ENCODE measurements around the gene ZSCAN21.

ZSCAN21 gene

DNA sequence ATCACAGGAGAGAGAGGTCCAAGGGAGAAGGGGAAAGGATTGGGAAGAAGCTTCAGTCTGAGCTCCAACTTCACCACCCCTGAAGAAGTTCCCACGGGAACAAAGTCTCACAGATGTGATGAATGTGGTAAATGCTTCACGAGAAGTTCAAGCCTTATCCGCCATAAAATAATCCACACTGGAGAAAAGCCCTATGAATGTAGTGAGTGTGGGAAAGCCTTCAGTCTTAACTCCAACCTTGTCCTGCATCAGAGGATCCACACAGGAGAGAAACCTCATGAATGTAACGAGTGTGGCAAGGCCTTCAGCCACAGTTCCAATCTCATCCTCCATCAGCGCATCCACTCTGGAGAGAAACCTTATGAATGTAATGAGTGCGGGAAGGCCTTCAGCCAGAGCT, 16.0 kb upstream of the ZSCAN21 start:
- Histone ChIP-seq H3K36me3 (ENCODE audit: insufficient read depth, low read length) (peaks cover 73% of the 10 kb centered on the region), H3K27me3 (ENCODE audit: control insufficient read depth, insufficient read depth, low read length) (no peaks in the 10 kb centered on the region), H3K9me3 (replicated peaks; ENCODE audit: low read length) (no peaks in the 10 kb centered on the region), H3K4me3 (ENCODE audit: low read length) (no peak overlapping the region), H3K4me1 (ENCODE audit: control insufficient read depth, insufficient read depth, low read length) (peaks cover 28% of the 10 kb centered on the region), H3K9ac (ENCODE audit: low read depth, low read length) (no peak overlapping the region), H3K4me2 (ENCODE audit: low read length) (no peak overlapping the region)

DNA sequence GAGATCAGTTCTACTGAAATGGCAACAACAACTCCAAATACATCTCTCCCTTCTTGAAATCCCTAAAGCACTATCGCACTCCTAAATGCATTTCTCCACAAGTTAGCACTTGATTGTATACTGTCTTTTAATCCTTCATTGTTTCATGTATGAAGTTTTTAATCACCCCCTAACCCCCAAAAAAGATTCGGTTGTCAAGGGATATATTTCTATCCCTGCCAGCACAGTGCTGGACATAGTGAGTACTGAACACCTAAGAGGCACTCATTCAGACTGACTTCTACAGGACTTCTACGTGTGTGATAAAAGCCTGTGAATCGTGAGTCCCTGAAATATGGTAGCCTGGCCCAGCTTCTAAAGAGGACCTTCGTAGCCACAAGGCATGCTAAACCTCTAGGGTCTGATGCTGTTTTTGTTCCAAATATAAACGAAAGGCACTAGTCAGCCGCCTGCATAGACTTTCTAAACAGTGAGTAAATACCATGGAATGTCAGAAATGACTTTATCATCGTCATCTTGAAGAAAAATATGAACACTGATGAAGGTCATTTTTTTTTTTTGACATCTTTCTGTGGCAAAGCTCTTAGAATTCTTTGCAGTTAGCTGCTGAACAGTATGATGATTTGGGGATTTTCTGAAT, 14.6 kb upstream of the ZSCAN21 start:
- H3K9ac ChIP-seq (ENCODE audit: low read depth, low read length): peak overlapping the region; percentile 83
- no peaks in the 10 kb centered on the region for H3K9me3 ChIP-seq (replicated peaks; ENCODE audit: low read length)
- H3K4me1 ChIP-seq (ENCODE audit: control insufficient read depth, insufficient read depth, low read length): peaks cover 28% of the 10 kb centered on the region
- H3K27me3 ChIP-seq (ENCODE audit: control insufficient read depth, insufficient read depth, low read length): no peaks in the 10 kb centered on the region
- H3K4me3 ChIP-seq (ENCODE audit: low read length): peak overlapping the region; percentile 0
- peaks cover 61% of the 10 kb centered on the region for H3K36me3 ChIP-seq (ENCODE audit: insufficient read depth, low read length)
- peak overlapping the region; percentile 51 for H3K4me2 ChIP-seq (ENCODE audit: low read length)

DNA sequence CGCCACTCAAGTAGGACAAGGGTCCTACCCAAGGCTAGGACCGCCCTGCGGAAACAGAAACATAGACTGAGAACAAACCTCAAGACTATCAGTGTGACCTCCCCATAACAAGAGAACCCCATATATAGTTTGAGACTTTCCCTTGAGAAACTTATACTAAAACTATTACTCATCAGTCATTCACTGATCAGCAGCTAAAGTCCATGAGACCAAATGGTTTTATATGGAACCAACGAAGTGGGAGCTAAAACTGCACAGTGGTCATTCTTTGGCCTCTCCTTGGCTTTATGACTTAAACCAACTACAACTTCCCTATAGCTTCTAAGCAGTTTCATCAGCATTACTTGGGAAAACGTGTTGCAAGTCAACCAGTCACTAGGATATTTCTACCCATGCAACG, 13.7 kb upstream of the ZSCAN21 start:
- no peaks in the 10 kb centered on the region for H3K9me3 ChIP-seq (replicated peaks; ENCODE audit: low read length)
- H3K27me3 ChIP-seq (ENCODE audit: control insufficient read depth, insufficient read depth, low read length): no peaks in the 10 kb centered on the region
- H3K36me3 ChIP-seq (ENCODE audit: insufficient read depth, low read length): peaks cover 52% of the 10 kb centered on the region
- peak overlapping the region; percentile 46 for H3K4me3 ChIP-seq (ENCODE audit: low read length)
- H3K4me2 ChIP-seq (ENCODE audit: low read length): peak overlapping the region; percentile 63
- H3K9ac ChIP-seq (ENCODE audit: low read depth, low read length): peak overlapping the region; percentile 83
- peaks cover 33% of the 10 kb centered on the region for H3K4me1 ChIP-seq (ENCODE audit: control insufficient read depth, insufficient read depth, low read length)

DNA sequence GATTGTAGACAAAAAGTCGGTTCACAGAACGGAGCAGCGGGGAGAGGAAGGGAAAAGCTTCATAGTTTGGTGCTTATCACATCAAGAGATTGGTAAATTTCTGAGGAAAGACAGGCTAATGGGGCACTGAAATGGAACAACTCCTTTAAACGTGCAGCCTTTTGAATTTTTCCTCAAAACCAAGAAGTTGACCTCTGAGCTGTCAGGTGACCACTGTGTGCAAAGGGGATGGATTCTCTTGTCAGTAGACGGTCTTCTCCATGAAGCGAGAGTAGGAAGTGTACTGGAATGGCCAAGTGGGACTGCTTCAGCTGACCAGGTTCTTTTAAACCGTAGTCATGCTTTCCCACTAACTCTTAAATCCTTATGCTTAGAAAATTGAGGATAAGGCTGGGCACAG, 11.2 kb upstream of the ZSCAN21 start:
- no peak overlapping the region for H3K9ac ChIP-seq (ENCODE audit: low read depth, low read length)
- H3K9me3 ChIP-seq (replicated peaks; ENCODE audit: low read length): no peaks in the 10 kb centered on the region
- H3K4me2 ChIP-seq (ENCODE audit: low read length): no peak overlapping the region
- H3K27me3 ChIP-seq (ENCODE audit: control insufficient read depth, insufficient read depth, low read length): no peaks in the 10 kb centered on the region
- H3K4me3 ChIP-seq (ENCODE audit: low read length): no peak overlapping the region
- H3K36me3 ChIP-seq (ENCODE audit: insufficient read depth, low read length): peaks cover 35% of the 10 kb centered on the region
- peaks cover 42% of the 10 kb centered on the region for H3K4me1 ChIP-seq (ENCODE audit: control insufficient read depth, insufficient read depth, low read length)

DNA sequence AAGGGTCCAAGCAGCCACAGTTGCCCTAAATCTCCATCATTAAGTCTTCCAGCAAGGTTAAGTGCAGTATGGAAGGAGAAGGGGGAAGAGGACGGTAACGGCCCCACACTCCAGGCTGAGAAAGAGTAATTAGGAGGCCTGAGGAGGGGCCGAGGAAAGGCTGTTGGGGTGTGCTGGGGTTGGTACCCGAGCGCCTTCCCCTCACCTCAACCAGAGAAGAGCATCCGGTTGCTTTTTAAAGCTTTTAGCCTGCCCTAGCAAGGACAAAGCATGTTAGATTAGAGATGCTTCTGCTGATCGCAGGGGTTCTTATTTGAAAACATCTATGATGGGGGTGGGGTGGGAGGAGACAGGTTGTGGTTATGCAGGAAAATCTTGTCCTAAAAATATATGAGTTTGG, 9.0 kb upstream of the ZSCAN21 start:
- Histone ChIP-seq H3K27me3 (ENCODE audit: control insufficient read depth, insufficient read depth, low read length) (no peaks in the 10 kb centered on the region), H3K4me3 (ENCODE audit: low read length) (no peak overlapping the region), H3K9me3 (replicated peaks; ENCODE audit: low read length) (no peaks in the 10 kb centered on the region), H3K4me1 (ENCODE audit: control insufficient read depth, insufficient read depth, low read length) (peaks cover 28% of the 10 kb centered on the region), H3K36me3 (ENCODE audit: insufficient read depth, low read length) (peaks cover 20% of the 10 kb centered on the region), H3K9ac (ENCODE audit: low read depth, low read length) (no peak overlapping the region), H3K4me2 (ENCODE audit: low read length) (no peak overlapping the region)

DNA sequence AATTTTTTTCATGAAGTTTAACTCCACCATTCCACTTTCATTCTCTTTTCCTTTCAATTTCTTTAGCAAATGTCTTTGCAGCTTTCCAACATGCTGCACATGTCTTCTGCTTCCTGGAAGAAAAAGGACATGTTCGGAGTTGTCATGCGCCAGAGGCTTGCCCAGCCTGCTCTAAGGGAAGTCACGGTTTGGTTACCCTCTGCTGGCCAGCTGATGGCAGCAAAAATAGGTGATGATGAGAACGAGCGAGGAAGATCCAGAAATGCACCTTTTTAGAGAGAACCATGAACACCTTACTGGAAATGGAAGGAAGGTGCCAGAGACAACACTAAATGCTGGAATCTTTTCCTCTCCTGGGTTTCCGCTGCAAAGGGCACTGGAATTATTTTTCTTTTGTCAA, 4.9 kb upstream of the ZSCAN21 start:
- Histone ChIP-seq H3K36me3 (ENCODE audit: insufficient read depth, low read length) (no peaks in the 10 kb centered on the region), H3K9me3 (replicated peaks; ENCODE audit: low read length) (no peaks in the 10 kb centered on the region), H3K4me1 (ENCODE audit: control insufficient read depth, insufficient read depth, low read length) (peaks cover 22% of the 10 kb centered on the region), H3K4me3 (ENCODE audit: low read length) (no peak overlapping the region), H3K9ac (ENCODE audit: low read depth, low read length) (no peak overlapping the region), H3K27me3 (ENCODE audit: control insufficient read depth, insufficient read depth, low read length) (no peaks in the 10 kb centered on the region), H3K4me2 (ENCODE audit: low read length) (no peak overlapping the region)

DNA sequence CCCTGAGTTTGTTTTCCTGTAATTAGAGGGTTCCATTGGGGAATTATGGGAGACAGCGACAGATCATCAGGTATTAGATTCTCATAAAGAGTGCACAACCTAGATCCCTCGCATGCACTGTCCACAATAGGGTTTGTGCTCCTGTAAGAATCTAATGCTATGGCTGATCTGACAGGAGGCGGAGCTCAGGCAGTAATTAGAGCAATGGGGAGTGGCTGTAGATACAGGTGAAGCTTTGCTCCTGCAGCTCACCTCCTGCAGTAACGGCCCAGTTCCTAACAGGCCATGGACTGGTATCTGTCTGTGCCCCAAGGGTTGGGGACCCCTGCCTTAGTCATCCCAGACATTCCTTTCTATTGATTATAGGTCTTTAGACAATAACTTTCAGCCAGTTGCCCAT, 894 bp upstream of the ZSCAN21 start:
- Histone ChIP-seq H3K4me1 (ENCODE audit: control insufficient read depth, insufficient read depth, low read length) (peaks cover 12% of the 10 kb centered on the region), H3K27me3 (ENCODE audit: control insufficient read depth, insufficient read depth, low read length) (no peaks in the 10 kb centered on the region), H3K9ac (ENCODE audit: low read depth, low read length) (peak overlapping the region; percentile 94), H3K4me3 (ENCODE audit: low read length) (no peak overlapping the region), H3K9me3 (replicated peaks; ENCODE audit: low read length) (no peaks in the 10 kb centered on the region), H3K36me3 (ENCODE audit: insufficient read depth, low read length) (no peaks in the 10 kb centered on the region), H3K4me2 (ENCODE audit: low read length) (no peak overlapping the region)

DNA sequence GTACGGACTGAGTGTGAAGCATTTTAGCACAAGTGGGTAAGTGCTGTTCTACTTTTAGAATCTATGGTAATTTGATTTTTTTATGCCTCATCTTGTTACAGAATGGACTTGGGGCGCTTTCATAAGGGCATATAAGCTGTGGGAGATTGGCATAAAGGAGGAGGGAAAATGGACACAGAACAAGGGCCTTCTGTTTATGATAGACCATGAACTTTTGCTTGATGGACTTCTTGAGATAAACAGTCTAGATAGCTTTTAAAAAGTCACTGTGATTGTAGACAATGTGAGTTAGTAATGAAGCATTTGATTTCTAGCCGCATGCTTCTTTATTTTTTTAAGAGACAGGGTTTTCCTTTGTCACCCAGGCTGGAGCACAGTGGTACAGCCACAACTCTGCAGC, 2.0 kb downstream of the ZSCAN21 start:
- Histone ChIP-seq H3K27me3 (ENCODE audit: control insufficient read depth, insufficient read depth, low read length) (no peaks in the 10 kb centered on the region), H3K9ac (ENCODE audit: low read depth, low read length) (no peak overlapping the region), H3K4me2 (ENCODE audit: low read length) (no peak overlapping the region), H3K36me3 (ENCODE audit: insufficient read depth, low read length) (no peaks in the 10 kb centered on the region), H3K4me1 (ENCODE audit: control insufficient read depth, insufficient read depth, low read length) (peaks cover 12% of the 10 kb centered on the region), H3K4me3 (ENCODE audit: low read length) (no peak overlapping the region), H3K9me3 (replicated peaks; ENCODE audit: low read length) (no peaks in the 10 kb centered on the region)

DNA sequence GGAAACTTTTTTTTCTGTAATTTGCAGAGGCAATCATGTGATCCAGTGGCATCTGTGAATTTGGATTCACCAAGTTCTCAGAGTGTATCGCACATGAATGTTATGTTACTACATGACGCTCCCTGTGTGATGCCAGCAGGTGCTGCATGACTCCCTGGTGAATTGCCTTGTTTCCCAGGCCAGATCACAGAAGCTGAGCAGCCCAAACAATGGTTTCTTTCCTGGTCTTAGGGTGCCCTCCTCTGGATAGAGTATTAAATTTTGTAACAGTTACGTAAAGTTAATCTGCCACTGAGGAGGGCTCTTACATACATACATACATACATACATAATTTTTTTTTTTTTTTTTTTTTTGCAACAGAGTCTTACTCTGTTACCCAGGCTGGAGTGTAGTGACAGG, 3.6 kb downstream of the ZSCAN21 start:
- Histone ChIP-seq H3K4me1 (ENCODE audit: control insufficient read depth, insufficient read depth, low read length) (peaks cover 12% of the 10 kb centered on the region), H3K4me3 (ENCODE audit: low read length) (no peak overlapping the region), H3K4me2 (ENCODE audit: low read length) (no peak overlapping the region), H3K36me3 (ENCODE audit: insufficient read depth, low read length) (peaks cover 12% of the 10 kb centered on the region), H3K9me3 (replicated peaks; ENCODE audit: low read length) (no peaks in the 10 kb centered on the region), H3K9ac (ENCODE audit: low read depth, low read length) (no peak overlapping the region), H3K27me3 (ENCODE audit: control insufficient read depth, insufficient read depth, low read length) (no peaks in the 10 kb centered on the region)

DNA sequence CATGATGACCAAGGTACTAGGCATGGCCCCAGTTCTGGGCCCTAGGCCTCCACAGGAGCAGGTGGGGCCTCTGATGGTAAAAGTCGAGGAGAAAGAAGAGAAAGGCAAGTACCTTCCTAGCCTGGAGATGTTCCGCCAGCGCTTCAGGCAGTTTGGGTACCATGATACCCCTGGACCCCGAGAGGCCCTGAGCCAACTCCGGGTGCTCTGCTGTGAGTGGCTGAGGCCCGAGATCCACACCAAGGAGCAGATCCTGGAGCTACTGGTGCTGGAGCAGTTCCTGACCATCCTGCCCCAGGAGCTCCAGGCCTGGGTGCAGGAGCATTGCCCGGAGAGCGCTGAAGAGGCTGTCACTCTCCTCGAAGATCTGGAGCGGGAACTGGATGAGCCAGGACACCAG, 7.4 kb downstream of the ZSCAN21 start:
- no peak overlapping the region for H3K9ac ChIP-seq (ENCODE audit: low read depth, low read length)
- no peak overlapping the region for H3K4me3 ChIP-seq (ENCODE audit: low read length)
- no peaks in the 10 kb centered on the region for H3K27me3 ChIP-seq (ENCODE audit: control insufficient read depth, insufficient read depth, low read length)
- H3K9me3 ChIP-seq (replicated peaks; ENCODE audit: low read length): no peaks in the 10 kb centered on the region
- no peak overlapping the region for H3K4me2 ChIP-seq (ENCODE audit: low read length)
- H3K4me1 ChIP-seq (ENCODE audit: control insufficient read depth, insufficient read depth, low read length): no peaks in the 10 kb centered on the region
- peaks cover 15% of the 10 kb centered on the region for H3K36me3 ChIP-seq (ENCODE audit: insufficient read depth, low read length)

DNA sequence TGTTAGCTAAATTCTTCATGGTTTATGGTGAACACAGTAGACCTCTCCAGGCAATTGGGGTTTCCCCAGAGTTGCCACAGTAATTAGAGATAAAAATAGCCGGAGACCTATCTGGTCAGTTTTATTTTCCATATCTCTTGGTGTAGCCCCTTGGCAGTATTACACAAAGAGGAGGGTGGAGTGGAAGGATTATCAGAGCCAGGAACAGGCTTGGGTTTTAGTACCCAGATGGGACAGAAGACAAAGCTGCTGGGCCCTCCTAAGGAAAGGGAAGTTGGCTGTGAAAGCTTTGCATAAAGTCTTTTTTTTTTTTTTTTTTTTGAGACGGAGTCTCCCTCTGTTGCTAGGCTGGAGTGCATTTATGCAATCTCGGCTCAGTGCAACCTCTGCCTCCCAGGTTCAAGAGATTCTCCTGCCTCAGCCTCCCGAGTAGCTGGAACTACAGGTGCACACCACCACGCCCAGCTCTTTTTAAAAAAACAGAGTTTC, 9.7 kb downstream of the ZSCAN21 start:
- Histone ChIP-seq H3K4me1 (ENCODE audit: control insufficient read depth, insufficient read depth, low read length) (no peaks in the 10 kb centered on the region), H3K9me3 (replicated peaks; ENCODE audit: low read length) (no peaks in the 10 kb centered on the region), H3K36me3 (ENCODE audit: insufficient read depth, low read length) (peaks cover 22% of the 10 kb centered on the region), H3K4me2 (ENCODE audit: low read length) (no peak overlapping the region), H3K9ac (ENCODE audit: low read depth, low read length) (no peak overlapping the region), H3K4me3 (ENCODE audit: low read length) (no peak overlapping the region), H3K27me3 (ENCODE audit: control insufficient read depth, insufficient read depth, low read length) (no peaks in the 10 kb centered on the region)

DNA sequence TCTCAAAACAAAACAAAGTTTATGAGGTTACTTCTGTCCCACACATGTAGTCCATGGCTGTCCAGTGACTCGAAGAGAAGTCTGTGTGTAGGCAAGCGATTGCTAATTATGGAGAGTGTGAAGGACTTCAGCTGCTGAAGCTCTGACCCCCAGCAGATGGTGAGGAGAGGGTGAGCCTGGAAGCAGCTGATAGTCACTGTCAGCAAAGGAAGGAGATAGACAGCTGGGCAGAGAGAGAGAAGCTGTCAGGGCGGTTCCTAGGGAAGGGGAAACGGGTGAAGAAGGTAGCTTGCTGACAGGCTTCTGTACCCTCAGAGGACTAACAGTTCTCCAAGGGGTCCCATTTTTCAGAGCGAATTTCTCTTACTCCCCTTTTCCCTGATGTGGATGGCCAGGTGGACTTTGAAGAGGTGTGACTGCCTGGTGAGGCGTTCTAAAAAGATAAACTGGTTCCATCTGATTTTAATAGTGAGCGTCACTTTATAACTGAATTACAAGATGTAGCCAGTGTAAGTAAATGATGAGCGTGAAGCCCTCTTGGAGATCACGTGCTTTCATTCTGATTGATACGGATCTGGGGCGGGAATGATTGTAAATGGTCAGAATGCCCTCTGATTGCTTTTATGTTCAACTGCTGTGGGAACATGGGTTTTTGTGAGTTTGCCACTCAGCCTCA, 12.1 kb downstream of the ZSCAN21 start:
- no peak overlapping the region for H3K4me3 ChIP-seq (ENCODE audit: low read length)
- H3K27me3 ChIP-seq (ENCODE audit: control insufficient read depth, insufficient read depth, low read length): no peaks in the 10 kb centered on the region
- H3K9me3 ChIP-seq (replicated peaks; ENCODE audit: low read length): no peaks in the 10 kb centered on the region
- H3K9ac ChIP-seq (ENCODE audit: low read depth, low read length): no peak overlapping the region
- no peaks in the 10 kb centered on the region for H3K4me1 ChIP-seq (ENCODE audit: control insufficient read depth, insufficient read depth, low read length)
- no peak overlapping the region for H3K4me2 ChIP-seq (ENCODE audit: low read length)
- peaks cover 26% of the 10 kb centered on the region for H3K36me3 ChIP-seq (ENCODE audit: insufficient read depth, low read length)

All from skeletal muscle satellite cell (primary cell).